NCI-H82 treated with DMSO at 0.1 percent for 48 hours (cell line): ENCODE measurements around the gene INO80.

Experiments
- DNase-seq: peaks from one replicate; lab custom pipeline; 2025; ENCODE audit not compliant: unreplicated experiment; lab: John Stamatoyannopoulos, UW

INO80 gene

GRCh38 chr15:40952301-40952900, 163.7 kb downstream of the INO80 start:
- no peak for DNase-seq

GRCh38 chr15:40951764-40952163, 164.3 kb downstream of the INO80 start:
- DNase-seq = no peak

GRCh38 chr15:40949756-40950207, 166.3 kb downstream of the INO80 start:
- DNase-seq = no peak

GRCh38 chr15:40948706-40949473, 167.2 kb downstream of the INO80 start:
- no peak for DNase-seq

GRCh38 chr15:40944510-40945296, 171.4 kb downstream of the INO80 start:
- no peak for DNase-seq

- DNase-seq = no peak
Observed at GRCh38 chr15:40943764-40944365, 172.2 kb downstream of the INO80 start.

- DNase-seq = no peak
Observed at GRCh38 chr15:40942878-40943277, 173.2 kb downstream of the INO80 start.

- no peak for DNase-seq
Observed at GRCh38 chr15:40942337-40942854, 173.7 kb downstream of the INO80 start.

GRCh38 chr15:40941528-40942336, 174.3 kb downstream of the INO80 start:
- DNase-seq = no peak

- no peak for DNase-seq
Observed at GRCh38 chr15:40941068-40941527, 175.0 kb downstream of the INO80 start.

GRCh38 chr15:40940296-40940801, 175.7 kb downstream of the INO80 start:
- DNase-seq = no peak

- no peak for DNase-seq
Observed at GRCh38 chr15:40938536-40938870, 177.6 kb downstream of the INO80 start.

- no peak for DNase-seq
Observed at GRCh38 chr15:40937762-40938535, 178.1 kb downstream of the INO80 start.

GRCh38 chr15:40936709-40937666, 179.1 kb downstream of the INO80 start:
- no peak for DNase-seq

- DNase-seq = no peak
Observed at GRCh38 chr15:40936234-40936708, 179.8 kb downstream of the INO80 start.

- DNase-seq = no peak
Observed at GRCh38 chr15:40934457-40934856, 181.6 kb downstream of the INO80 start.

GRCh38 chr15:40933517-40933902, 182.6 kb downstream of the INO80 start:
- no peak for DNase-seq
